GM11168 (cell line): ENCODE measurements around the gene HACD2.
"Not testable (repeated sequence)": the region's sequence is repeated elsewhere in the genome, so short reads cannot be mapped to it uniquely, and the experiment has no call there.

Experiments
- in situ Hi-C: fragments of 300-500 bp; cut with MboI; formaldehyde crosslinking; loops from one replicate; pipeline ENCODE4 v1.12.0; 2022; ENCODE audit warnings: low sequenced_read_pairs; ENCODE audit not compliant: unreplicated experiment

The HACD2 gene

GRCh38 chr3:123489400-123490004, 95.4 kb downstream of the HACD2 start:
- in situ Hi-C loops: no loop called here

- in situ Hi-C loops: no loop called here
These were observed 96.1 kb downstream of the HACD2 start for GRCh38 chr3:123488645-123489347.

DNA sequence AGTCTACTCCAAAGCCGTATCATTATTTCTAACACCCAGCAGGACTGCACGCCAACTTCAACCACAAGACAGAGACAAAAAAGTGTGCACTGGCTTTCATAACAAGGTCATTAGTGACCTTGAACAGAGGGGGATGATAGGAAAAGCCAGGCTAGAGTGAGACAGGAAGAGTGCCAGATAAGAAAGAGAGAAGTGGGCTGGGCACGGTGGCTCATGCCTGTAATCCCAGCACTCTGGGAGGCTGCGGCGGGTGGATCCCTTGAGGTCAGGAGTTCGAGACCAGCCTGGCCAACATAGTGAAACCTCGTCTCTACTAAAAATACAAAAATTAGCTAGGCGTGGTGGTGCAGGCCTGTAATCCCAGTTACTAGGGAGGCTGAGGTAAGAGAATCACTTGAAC, 97.8 kb downstream of the HACD2 start:
- in situ Hi-C loops: not testable (repeated sequence)

- in situ Hi-C loops: no loop called here
These were observed 98.4 kb downstream of the HACD2 start for GRCh38 chr3:123486460-123486859.

GRCh38 chr3:123485551-123485950, 99.3 kb downstream of the HACD2 start:
- in situ Hi-C loops: no loop called here

DNA sequence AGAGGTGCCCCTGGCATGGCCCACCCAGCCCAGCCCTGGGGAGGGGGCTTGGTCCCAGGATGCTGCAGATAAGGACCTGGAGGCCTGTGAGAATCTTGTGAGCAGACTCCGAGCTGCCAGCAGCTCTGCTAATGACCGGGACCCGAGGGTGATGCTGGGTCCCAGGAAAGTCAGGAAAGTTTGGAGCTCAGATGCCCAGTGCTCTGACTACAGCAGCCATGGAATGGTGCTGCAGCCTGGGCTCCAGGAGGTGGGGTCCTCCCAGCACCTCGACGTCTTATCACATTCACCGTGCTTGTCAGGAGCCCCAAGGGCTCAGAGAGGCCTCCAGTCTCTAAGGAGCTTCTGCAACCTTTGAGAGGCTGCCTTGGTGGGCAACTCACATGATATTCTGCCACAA, 101.7 kb downstream of the HACD2 start:
- in situ Hi-C loops: no loop called here

DNA sequence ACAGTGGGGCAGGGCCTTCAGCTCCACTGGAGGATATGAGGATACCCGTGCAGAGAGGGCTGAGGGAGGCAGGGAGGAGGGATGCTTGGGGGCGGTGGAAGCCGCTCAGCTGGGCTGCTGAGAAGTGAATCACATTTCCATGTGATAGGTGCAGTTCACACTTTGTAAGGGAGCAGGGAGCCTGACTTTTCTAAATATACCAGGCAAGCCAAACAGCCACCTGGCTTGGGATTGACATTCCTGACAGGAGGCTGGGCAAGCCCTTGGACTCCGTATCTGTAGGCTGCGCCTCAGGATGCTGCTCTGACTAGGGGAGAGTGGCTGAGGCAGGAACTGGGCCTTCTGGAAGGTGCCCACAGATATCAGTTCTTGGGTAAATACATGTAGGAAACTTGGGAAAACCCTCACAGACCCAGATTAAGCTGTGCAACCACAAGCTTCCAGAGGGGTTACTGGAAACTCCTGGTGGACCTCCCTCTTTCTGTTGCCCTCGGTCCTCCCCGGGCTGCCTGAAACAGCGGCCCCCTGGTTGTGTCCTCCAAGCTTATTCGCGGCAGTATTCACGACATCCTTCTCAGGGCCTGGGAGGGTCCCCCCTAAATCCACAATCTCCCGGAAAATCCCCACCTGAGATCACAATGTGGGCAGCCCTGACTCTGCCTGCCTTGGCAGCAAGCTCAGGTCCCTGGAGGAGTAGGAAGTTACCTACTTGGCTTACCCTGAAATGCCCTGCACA, 103.0 kb downstream of the HACD2 start:
- in situ Hi-C loops: no loop called here

GRCh38 chr3:123481071-123481470, 103.8 kb downstream of the HACD2 start:
- in situ Hi-C loops: no loop called here

DNA sequence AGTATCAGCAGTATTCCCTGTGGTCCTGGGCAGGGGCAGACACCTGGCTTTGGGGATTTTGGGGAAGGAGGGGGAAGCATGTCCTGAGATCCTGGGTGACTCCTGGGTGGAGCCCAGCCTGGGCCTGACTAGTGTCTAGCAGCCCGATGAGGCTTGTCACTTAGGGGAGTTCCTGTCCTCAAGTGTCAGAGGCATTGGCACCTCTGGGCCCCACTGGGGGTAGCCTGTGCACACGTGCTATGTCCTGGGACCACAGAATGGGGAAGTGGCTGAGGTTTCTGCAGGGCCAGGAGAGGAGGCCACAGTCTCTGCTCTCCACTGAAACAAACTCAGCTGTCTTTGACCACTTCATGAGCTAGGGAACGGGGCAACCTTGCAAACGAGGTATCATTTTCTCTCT, 104.4 kb downstream of the HACD2 start:
- in situ Hi-C loops: no loop called here

DNA sequence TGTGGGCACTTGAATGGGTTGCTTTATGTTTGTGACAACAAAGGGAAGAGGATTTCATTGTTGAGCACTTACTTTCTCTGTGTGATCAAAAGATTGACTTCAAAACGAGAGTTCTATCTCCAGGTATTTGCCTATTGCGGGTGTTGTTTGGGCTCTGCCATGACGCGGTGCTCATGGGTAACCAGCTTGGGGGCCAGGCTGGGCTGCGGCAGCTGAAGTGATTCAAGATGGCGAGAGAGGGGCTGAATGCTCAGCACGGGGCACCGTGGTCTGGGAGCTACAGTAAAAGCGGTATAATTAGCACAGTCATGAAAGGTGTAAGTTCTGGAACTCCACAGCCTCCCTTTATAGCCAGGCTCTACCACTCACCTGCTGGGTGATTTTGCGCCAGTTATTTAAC, 105.0 kb downstream of the HACD2 start:
- in situ Hi-C loops: no loop called here

- in situ Hi-C loops: no loop called here
These were observed 106.5 kb downstream of the HACD2 start for GRCh38 chr3:123478314-123478713.

GRCh38 chr3:123476967-123477750, 107.7 kb downstream of the HACD2 start:
- in situ Hi-C loops: no loop called here

GRCh38 chr3:123475786-123476185, 109.1 kb downstream of the HACD2 start:
- in situ Hi-C loops: no loop called here

DNA sequence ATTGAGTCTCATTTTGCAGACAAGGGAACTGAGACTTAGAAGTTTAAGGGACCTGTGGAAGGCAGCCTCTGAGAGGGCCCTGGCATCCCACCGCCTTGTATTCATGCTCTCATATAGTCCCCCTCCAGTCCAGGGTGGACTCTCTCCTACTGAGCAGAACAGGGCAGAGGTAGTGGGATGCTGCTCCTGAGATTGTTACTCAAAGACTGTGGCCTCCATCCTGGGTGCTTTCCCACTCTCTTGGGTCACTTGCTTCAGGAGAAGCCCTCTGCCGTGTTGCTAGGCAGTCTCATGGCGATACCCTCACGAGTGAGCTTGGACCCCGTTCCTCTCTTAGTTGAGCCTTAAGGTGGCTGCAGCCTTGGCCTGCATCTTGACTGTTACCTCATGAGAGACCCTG, 113.7 kb downstream of the HACD2 start:
- in situ Hi-C loops: no loop called here

DNA sequence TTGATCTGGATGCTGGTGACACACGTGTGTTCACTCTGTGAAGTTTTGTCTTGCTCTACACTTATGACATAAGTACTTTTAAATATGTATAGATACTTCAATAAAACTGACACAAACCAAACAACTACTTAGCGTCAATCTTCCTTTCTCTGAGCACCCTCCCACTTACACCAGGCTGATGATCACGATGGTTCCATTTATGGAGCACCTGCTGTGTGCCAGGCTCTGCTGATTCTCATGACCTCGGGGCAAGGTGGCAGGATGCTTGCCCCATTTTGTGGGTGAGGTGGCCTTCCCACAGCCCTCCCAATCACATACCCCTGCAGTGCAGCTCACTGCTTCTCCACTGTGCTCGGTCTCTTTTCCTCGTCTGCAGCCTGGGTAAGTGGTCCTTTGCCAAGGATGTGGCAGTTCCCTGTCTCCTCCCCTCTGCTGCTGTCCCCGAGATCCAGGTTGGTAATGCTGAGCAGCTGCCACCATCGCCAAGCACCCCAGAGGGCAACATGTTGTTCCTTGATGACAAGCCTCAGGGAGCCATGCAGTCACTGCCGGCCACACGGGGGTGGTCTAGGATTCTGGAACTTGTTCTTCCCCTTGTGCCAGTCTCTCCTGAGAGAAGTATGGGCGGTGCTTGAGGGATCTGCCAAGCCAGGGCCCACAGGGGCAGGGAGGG, 115.4 kb downstream of the HACD2 start:
- in situ Hi-C loops: no loop called here

DNA sequence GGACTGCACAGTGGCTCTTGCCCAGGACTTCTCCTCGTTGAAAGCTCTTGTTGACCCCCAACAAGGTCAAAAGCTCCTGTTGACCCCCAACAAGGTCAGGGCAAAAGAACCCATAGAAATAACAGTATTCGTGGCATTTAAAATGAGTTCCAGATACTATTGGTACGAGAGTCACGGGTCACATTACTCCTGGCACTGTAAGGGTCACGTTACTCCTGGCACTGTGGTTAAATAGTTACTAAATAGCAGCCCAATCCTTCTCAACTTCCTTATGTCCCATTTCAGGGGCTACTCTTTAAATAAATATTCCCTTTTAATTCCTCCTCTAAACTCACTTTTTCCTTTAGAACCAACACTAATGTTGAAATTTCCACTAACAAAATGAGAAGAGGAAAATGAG, 117.8 kb downstream of the HACD2 start:
- in situ Hi-C loops: no loop called here

DNA sequence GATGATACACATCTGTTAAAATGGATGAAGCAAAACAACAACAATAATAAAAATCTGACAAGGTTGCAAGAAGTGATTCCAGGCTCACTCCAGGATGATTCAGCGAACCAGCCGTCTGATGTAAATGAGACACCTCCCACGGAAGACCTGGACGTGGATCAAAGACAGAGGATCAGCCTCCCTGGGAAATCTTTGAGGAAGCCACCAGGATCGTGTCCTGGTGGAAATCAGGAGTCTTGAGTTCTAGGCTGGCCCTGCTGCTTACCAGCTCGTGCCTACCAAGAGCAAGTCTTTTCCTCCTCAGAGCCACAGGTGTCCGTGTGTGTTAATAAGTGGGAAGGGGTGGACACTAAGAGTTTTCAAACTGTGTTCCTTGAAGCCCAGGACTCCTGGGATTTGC, 120.6 kb downstream of the HACD2 start:
- in situ Hi-C loops: no loop called here

- in situ Hi-C loops: no loop called here
These were observed 125.0 kb downstream of the HACD2 start for GRCh38 chr3:123459862-123460261.

DNA sequence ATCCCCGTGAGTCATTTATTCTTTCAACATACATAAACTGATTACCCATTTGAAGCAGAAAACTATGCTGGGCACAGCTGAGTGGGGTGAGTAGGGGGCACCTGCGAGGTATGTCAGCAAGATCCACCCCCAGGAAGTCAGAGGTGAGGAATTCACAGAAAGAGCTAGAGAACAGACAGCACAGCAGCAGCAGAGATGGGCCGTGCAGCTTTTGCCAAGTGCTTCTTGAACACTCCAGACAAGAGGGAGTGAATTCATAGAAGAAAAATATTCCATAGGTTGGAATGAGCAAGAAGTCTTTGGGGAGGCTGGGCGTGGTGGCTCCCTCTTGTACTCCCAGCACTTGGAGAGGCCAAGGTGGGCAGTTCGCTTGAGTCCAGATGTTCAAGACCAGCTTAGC, 126.6 kb downstream of the HACD2 start:
- in situ Hi-C loops: no loop called here

DNA sequence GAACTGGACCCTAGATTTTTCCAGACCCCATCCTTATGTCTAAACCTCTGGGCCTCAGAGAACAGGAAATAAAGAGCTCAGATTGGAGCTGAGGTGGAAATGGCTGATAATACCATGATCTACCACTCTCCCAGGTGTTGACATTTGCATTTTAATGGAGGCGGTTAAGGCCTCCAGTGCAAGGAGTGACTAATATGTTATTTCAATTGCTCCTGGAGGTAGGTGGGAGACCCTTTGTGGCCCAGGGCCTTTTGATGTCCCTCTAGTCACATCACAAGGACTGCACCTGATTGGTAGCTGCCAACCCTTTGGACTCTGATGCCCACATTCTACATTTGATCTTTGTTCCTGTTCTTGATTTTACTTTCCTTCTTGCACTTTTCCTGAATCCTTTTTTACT, 127.0 kb downstream of the HACD2 start:
- in situ Hi-C loops: no loop called here
